OCI-LY3 (cell line): ENCODE data around the gene EIF2A.

ENCODE experiments used
- CTCF ChIP-seq: fragments of 200-600, 300-600 bp; sonication (generic); IDR thresholded peaks from 2 replicates; pipeline ENCODE4 v1.5.1; 2014; ENCODE audit warnings: antibody characterized with exemption, low read length, low read depth
- EZH2phosphoT487 ChIP-seq: fragments of 200-600 bp; shearing (Covaris generic); IDR thresholded peaks from 2 replicates; pipeline ENCODE4 v1.6.1; 2018; ENCODE audit warnings: antibody characterized with exemption, mixed run types, low read depth

- TF ChIP-seq CTCF (no peak), EZH2phosphoT487 (no peak)
These were observed 9.4 kb downstream of the EIF2A start for GRCh38 chr3:150555859-150556436.
